NCI-H345 treated with DMSO at 0.1 percent for 48 hours (cell line): Measurements from ENCODE around the gene FADS3.
A peak's percentile ranks its signal among the peaks of the same experiment; 100 is the strongest.
"Not testable (repeated sequence)": the region's sequence is repeated elsewhere in the genome, so short reads cannot be mapped to it uniquely, and the experiment has no call there.

Experiments
- DNase-seq: peaks from one replicate; lab custom pipeline; 2025; ENCODE audit not compliant: unreplicated experiment; lab: John Stamatoyannopoulos, UW

Gene FADS3

DNA sequence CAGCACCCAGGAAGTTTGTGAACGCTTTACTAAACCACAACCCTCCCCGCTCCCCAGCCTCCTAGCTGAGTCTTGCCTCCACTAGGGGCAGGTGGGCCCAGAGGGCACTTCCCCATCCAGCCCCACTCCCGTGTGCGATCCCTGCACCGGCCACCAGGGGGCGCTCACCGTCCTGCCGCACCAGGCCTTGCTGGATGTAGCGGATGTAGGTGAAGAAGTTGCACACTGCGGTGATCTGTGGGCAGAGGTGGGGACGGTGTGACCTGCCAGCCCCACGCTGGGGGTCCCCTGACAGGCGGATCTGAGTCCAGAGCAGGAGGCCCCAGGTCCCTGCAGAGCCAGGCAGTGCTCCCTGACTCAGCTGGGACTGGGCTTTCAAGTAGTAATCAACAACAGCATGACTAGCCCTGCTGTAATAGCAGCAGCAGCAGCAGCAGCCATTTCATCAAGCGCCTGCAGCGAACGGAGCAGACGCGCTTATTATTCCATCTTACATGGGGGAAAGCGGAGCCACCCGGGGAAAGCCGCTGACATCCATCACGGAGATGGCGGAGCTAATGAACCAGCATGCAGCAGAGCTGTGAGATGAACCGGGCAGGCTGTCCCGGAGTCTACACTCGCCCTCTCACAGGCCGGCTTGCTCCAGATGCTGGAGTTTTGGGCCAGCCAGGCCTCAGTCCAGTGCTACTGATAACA, 7.9 kb upstream of the FADS3 start:
- peak; percentile 39 for DNase-seq

DNA sequence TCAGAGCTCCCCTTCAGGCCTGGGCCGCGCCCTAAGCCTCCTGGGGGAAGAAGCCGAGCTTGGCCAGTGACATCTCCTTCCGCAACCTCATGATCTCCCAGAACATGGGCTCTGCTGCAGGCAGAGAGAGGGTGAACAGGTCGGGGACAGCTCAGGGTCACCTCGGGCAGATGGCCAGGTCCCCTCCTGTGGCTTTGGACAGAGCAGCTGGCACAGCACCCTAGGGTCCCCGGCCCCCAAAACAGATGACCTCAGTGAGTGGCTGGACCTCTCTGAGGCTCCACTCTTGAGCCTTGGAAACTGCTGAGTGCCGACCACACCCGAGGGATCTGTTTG, 6.9 kb upstream of the FADS3 start:
- DNase-seq, result no peak

DNA sequence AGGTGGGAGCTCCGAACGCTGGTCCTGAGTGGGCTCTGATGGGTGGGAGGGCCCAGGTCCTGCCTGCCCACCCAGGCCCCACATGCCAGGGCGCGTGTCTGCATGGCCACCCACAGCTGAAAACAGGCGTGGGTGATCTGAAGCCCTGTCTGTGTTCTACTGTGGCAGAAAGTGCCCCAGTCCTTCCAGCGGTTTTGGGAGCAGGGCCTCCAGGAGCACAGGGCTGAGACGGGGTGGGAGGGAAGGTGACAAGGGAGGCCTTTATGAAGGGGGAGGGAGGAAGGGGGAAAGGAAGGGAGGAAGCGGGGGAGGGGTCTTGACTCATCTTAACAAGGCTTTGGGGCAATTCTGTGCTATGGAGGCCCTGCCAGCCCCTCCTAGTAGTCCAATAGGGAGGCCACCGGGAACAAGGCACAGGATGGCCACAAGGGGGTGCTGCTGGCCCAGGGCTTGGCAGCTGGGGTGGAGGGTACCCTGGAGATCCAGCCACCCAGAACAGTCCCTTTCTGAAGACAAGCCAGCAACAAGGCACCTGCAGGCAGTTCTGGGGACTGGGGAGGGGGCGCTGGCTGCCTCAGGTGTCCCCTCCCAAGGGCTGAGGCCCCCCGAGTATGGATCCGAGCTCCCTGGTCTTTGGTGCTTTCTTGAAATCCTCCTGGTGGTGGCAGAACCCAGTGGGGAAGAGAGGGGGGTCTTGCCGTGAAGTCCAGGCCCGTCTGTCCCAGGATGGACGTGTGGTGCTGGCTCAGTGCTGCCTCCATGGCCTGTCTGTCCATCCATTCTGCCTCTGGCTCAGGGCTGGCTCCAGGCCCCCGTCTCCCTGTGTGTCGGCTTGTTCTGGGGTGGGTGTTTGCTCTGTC, 6.3 kb upstream of the FADS3 start:
- peak; percentile 19 for DNase-seq

DNA sequence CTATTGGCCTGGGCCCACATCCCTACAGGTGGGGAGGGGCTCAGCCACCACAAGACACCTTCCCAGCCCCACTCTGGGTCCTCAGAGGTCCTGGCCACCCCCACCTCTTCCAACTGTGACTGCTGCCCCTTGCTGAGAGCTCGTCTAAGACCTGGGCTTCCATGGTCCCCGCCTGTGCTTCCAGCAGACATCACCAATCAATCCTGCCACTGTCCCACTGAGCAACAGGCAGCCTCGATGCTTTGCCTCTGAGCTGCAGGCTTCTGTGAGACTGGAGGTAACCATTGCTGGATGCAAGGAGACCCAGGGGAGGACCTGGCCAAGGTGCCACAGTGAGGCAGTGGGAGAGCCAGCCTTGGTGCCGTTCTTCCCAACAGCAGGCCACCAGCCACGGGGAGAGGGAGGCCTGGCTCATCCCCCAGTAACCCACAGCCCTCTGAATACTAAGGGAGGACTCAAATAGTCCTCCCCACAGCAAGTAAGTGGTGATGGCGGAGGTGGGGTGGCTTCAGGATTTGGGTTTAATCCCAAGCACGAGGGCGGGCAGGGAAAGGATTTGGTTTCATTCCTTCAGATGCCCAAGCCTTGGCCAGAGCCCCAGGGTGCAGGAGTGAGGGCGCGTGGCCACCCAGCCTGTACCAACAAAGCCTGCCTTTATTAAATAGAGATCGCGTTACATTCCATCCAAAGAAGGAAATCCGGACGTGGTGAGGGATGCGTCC, 5.5 kb upstream of the FADS3 start:
- DNase-seq, result no peak

DNA sequence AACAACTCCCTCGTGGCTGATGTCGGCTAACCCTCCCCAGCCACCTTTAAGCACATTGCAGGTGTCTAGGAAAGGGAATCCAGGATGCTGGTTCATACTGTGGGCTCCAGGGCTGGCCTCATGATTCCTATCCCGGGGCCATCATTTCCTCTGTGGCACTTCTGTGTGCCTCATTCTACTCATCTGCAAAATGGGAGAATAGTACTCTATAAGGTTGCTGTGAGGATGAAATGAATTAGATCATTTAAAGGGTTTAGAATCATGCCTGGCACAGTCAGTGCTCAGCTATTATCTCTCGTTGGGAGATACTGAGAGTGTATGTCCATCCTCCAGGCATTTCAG, 4.3 kb upstream of the FADS3 start:
- no peak for DNase-seq

DNA sequence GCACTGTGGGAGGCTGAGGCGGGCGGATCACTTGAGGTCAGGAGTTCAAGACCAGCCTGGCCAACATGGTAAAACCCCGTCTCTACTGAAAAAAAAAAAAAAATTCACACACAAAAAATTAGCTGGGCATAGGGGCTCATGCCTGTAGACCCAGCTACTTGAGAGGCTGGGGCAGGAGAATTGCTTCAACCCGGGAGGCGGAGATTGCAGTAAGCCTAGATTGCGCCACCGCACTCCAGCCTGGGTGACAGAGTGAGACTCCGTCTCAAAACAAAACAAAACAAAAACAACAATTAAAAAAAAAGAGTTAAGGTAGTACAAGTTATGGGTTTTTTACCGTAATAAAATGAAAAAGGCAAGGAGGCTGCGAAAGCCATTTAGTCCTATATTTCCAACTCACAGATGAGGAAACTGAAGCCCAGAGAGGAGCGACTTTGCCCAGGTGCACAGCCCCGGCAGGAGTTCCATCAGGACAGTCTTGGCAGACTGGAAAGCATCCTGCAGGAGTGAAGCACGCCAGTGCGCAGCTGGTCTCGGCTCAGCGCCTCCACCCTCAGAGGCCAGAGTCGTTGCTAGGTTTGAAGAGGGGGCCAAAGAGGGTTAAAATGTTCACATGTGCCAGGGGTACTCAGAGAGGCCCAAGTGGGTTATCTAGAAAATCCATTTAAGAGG, 3.8 kb upstream of the FADS3 start:
- DNase-seq, result no peak

DNA sequence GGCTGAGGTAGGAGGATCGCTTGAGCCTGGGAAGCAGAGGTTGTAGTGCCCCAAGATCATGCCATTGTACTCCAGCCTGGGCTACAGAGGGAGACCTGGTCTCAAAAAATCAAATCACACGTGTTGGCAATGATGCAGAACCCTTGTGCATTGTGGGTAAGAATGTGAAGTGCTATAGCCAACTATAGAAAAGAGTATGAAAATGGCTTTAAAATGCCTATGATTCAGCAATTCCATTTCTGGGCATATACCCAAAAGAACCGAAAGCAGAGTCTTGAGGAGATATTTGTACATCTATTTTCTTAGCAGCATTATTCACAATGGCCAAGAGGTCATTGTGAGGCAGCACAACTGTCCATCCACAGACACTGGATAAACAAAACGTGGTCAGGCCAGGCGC, 2.6 kb upstream of the FADS3 start:
- no peak for DNase-seq

DNA sequence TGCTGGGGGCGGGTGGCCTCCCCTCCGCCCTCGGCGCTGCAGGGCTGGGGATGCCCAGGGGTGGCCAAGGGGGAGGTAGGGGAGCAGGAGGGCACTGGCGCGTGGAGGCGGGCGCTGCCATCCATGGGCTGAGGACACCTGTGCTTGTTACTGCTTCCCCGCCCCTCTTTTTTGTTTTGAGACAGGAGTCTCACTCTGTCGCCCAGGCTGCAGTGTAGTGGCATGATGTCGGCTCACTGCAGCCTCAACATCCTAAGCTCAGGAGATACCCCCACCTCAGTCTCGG, 683 bp upstream of the FADS3 start:
- DNase-seq, result peak; percentile 33

DNA sequence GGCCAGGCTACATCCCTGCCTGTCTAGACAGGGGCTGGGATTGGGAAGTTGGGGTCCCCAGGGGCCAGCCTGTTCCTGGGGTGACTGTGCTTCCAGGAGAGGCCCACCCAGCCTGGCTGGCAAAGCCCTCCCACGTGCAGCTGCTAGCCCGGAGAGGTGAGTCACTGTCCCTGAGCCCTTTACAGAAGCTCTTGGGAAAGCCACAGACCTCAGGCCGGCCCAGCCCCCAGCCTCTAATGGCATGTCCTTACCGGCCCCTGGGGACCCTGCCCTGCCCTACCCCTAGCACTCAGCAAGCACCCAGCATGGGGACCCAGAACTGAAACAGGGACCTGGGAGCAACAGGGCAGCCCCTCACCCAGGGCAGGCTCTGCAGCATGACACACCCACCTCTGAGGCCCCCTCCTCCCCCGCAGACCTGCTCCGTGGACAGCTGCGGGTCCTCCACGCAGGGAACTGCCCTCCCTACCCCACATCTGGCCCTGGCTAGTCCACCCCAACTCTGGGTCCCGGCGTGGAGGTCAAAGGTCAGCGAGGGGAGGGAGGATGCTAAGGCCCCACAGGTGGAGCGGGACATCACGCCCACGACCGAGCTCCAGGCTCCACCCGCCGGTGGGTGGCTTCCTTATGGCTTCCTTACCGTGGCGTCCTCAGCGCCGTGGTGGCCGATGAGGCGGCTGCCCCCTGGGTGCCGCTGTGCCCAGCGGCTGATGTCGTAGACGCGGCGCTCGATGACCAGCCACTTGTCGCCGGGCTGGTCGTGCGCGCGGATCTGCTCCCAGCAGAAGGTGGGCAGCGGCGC, 615 bp downstream of the FADS3 start:
- no peak for DNase-seq

DNA sequence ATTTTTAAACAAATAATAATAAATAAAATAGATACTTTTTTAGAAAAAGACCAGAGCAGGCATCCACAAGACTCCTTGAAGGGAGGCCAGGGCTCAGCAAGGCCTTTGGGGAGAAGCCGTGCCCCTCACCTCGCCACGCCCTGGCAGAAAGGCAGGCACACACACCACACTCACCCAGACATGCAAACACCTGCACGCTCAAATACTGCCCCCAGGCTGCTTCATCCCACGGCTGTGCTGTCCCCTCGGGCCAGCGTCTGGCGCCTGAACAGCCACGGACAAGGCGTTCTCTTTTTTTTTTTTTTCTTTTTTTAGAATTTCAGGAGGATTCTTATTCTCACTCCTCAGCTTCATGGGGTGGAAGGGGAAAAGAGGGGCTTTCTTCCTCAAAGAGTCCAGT, 1.5 kb downstream of the FADS3 start:
- DNase-seq, result no peak

DNA sequence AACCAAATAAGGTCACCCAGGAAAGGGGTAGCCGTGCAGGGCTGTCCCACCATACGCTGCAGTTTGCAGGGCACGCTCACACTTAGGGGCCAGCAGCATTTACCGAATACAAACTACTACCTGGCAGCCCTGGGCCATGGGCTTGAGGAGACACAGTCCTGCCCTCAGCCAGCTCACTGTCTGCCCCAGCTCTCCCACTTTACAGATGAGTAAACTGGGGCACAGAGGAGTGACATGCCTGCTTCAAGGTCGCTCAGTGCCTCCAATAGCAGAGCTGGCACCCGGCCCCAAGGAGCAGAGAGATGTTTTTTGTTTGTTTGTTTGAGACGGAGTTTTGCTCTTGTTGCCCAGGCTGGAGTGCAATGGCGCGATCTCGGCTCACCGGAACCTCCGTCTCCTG, 2.8 kb downstream of the FADS3 start:
- DNase-seq, result no peak

DNA sequence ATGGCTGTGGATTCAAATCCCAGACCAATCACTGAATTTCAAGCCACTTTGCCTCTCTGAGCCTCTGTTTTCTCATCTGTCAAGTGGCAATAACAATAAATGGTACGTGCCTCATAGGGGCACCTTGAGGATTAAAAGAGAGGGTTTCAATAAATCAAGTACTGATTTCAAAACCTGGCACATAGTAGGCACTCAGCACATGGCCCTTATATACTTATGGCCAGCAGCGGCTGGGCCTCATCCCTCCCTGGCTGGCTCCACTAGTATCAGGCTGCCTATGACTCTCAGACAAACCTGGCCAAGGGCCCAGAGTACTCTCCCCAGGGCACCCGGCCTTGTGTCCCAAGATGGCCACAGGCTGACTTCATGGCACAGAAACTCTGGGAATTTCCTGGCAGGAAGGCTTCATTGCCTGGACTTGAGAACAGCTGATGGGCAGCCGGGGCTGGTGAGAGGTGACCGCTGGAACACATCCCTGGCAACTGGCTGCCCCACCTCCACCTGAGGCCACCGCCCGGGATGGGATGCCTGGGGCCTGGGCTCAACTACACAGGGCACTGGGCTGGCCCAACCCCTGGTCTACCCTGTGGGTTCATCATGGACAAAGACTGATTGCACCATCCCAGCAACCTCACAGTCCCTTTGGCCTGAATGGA, 3.4 kb downstream of the FADS3 start:
- no peak for DNase-seq

DNA sequence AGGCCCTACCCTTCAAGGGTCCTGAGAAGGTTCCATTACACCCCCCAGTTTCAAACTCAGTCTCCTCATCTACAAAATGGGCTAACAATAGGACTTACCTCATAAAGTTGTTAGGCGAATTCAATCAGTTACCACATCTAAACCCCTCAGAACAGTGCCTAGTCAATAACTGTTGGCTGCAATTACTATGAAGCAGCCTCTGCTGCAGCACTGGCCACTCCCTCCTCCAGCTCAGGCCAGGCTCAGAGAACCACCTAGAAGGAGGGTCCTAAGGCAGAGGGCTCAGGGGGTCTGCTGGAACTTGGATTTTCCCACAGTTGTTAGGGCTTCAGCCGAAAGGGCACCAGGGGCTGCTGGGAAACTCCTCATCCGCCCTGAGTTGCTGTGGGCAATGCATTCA, 4.7 kb downstream of the FADS3 start:
- DNase-seq, result no peak

DNA sequence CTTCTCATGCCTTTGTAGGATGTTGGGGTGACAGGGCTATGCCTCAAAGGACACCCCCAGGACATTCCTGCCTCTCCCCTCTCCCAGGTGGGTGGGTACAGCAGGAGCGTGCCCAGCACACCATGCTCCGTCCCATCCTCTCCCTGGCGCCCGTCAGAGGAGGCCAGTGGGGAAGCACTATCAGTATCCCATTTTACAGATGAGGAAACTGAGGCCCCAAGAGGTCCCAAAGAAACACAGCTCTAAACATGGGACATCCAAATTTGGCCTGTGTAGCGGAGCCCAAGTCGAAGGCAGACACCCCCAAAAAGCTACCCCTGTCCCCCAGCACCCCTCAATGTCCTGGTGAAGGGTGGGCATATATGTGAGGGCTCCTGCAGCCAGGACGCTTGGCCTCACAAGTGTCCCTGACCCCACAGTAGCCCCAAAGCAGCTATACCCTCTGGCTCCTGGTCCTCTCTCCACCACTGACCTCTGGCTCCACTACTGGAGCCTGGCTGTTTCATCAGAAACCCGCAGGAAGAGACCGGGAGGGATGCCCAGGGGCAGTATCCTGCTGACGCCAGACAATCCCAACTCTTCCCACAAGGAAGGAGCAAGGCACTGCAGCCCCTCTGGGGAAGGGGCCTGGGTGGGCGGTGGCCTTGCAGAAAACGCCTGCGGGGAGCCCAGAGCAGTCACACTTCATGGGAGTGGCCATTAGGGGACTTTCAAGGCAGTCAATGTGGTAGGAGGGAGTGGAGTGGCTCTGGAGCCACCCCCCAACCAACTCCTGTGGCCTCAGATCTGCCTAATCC, 5.4 kb downstream of the FADS3 start:
- no peak for DNase-seq

DNA sequence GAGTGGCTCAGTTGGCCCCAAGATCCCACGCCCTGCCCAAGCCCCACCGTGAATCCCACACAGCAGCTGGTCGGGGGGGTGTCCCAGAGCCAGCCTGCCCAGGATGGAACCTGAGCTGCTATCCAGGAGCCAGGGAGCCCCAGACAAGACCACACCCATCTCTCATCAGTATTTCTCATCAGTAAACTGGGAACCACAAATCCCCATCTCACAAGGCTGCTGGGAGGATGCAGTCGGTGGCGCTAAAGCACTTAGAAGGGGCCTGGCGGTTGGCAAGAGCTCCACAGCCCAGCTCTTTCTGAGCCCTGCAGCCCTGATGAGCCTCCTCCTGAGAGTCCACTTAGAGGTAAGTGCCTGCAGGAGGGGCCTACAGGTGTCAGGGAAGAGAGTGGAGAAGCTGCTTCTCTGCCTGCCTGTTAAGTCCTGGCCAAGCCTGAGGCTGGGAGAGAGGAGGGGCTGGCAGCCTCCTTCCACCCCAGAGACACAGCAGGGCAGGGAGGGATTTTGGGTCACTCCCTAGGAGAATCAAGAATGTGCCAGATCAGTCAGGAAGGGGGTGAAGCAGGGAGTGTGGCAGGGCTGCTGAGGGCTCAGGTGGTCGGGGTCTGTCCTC, 6.1 kb downstream of the FADS3 start:
- no peak for DNase-seq

DNA sequence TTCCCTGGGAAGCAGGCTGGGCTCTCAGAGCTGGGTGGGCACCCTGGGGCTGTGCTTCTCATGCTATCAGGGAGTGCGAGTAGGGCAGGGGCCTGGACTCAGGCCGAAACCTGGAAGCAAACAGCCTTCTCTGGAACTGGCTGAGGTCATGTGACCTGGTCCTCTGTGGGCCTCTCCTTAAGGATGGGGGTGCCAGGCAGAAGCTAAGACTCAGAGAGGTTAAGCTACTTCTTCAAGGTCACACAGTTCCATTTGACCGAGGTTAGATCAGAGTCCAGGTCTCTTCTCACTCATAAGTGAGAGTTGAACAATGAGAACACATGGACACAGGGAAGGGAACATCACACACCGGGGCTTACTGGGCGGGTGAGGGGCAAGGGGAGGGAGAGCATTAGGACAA, 7.4 kb downstream of the FADS3 start:
- no peak for DNase-seq

DNA sequence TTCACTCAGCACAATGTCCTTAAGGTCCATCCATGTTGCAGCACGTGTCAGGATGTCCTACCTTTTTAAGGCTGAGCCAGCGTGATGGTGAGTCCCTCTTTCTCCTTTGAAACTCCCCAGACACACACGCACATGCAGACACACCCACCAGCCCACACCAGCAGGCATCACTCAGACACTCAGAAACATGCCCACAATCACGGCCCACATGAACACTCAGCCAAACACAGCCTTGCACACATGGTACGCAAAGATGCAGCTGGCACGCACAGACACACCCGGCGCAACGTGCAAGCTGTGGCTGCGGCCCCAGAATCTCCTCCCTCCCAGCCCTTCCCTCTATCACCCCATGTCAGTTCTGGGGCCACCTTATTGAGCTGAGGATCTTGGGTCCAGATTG, 8.0 kb downstream of the FADS3 start:
- DNase-seq, result no peak

DNA sequence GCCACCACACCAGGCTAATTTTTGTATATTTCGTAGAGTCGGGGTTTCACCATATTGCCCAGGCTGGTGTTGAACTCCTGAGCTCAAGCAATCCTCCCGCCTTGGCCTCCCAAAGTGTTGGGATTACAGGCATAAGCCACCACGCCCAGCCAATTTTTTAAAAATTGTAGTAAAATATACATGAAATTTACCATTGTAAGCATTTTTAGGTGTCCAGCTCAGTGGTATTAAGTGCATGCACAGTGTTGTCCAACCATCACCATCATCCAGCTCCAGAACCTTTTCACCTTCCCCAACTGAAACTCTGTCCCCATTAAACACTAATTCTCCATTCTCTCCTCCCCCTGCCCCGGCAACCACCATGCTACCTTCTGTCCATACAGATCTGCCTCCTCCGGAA, 8.5 kb downstream of the FADS3 start:
- no peak for DNase-seq

DNA sequence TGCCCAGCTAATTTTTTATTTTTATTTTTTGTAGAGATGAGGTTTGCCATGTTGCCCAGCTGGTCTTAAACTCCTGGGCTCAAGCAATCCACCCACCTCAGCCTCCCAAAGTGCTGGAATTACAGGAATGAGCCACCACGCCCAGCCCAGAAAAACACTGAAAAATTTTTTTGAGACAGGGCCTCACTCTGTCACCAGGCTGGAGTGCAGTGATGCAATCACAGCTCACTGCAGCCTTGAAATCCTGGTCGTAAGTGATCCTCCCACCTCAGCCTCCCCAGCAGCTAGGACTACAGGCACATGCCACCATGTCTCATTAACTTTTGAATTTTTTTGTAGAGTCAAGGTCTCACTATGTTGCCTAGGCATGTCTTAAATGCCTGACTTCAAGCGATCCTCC, 9.1 kb downstream of the FADS3 start:
- not testable (repeated sequence) for DNase-seq
